CD14-positive monocyte (primary cell): ENCODE measurements around the gene TRA2B. TPM values are rescaled to one million over a fixed set of nuclear protein-coding genes. Genes with fewer than 3 reads are reported as not detected.

Experiments used
- DNase-seq, 3 donors: peaks; one replicate each; pipeline ENCODE4 v3.0.0-alpha.2; 2011 to 2022
- H2AFZ ChIP-seq: 2 replicates; pipeline ENCODE4 v1.6.0; 2012; ENCODE audit warnings: mild to moderate bottlenecking, low read depth, low read length, inconsistent platforms; ENCODE audit not compliant: insufficient read depth, poor library complexity, severe bottlenecking
- H3K27ac ChIP-seq, 2 donors: 1 replicate in 1 of 2; 2 replicates in 1 of 2; pipeline ENCODE4 v1.5.1; 2012 to 2013; ENCODE audit warnings: low read length in 2 of 2, control low read depth in 1 of 2, inconsistent platforms in 1 of 2, low read depth in 1 of 2, mild to moderate bottlenecking in 1 of 2
- H3K27me3 ChIP-seq, 2 donors: one replicate each; pipeline versions ENCODE4 v1.6.0 to v1.6.1; 2011 to 2013; ENCODE audit warnings: low read length in 2 of 2; ENCODE audit not compliant: control insufficient read depth in 2 of 2, insufficient read depth in 2 of 2
- H3K36me3 ChIP-seq, 2 donors: replicated peaks in 1 of 2; 1 replicate in 1 of 2; 2 replicates in 1 of 2; pipeline versions ENCODE4 v1.5.1 to v1.6.1; 2012 to 2013; ENCODE audit warnings: low read length in 2 of 2, control low read depth in 1 of 2, inconsistent platforms in 1 of 2, mild to moderate bottlenecking in 1 of 2; ENCODE audit not compliant: insufficient read depth in 2 of 2, control insufficient read depth in 1 of 2
- H3K4me1 ChIP-seq, 2 donors: 1 replicate in 1 of 2; 2 replicates in 1 of 2; pipeline versions ENCODE4 v1.5.1 to v1.6.1; 2012 to 2013; ENCODE audit warnings: low read length in 2 of 2, control low read depth in 1 of 2, inconsistent platforms in 1 of 2, mild to moderate bottlenecking in 1 of 2, moderate library complexity in 1 of 2; ENCODE audit not compliant: insufficient read depth in 2 of 2, control insufficient read depth in 1 of 2
- H3K4me2 ChIP-seq: replicated peaks from 2 replicates; pipeline ENCODE3; 2012; ENCODE audit warnings: low read length, moderate library complexity, mild to moderate bottlenecking; ENCODE audit not compliant: poor library complexity, severe bottlenecking; ENCODE audit errors: extremely low read depth
- H3K4me3 ChIP-seq, 3 experiments: fragments of 200-600 bp in 1 of 3; sonication (generic) in 1 of 3; replicated peaks in 1 of 3; 1 replicate in 2 of 3; 2 replicates in 1 of 3; pipeline ENCODE4 v1.5.1; 2011 to 2013; ENCODE audit warnings: low read length in 3 of 3, mild to moderate bottlenecking in 3 of 3, control low read depth in 2 of 3, low read depth in 2 of 3, inconsistent platforms in 1 of 3, moderate library complexity in 1 of 3
- H3K79me2 ChIP-seq: 2 replicates; pipeline ENCODE4 v1.6.0; 2012; ENCODE audit warnings: mild to moderate bottlenecking, control low read depth, inconsistent platforms, low read length, moderate library complexity; ENCODE audit not compliant: insufficient read depth
- H3K9ac ChIP-seq: 2 replicates; pipeline ENCODE4 v1.6.0; 2017; ENCODE audit warnings: low read length, mild to moderate bottlenecking; ENCODE audit not compliant: insufficient read depth, poor library complexity, severe bottlenecking
- H3K9me3 ChIP-seq, 2 donors: replicated peaks in 1 of 2; 1 replicate in 1 of 2; 2 replicates in 1 of 2; pipeline versions ENCODE4 v1.5.1 to v1.6.1; 2012 to 2013; ENCODE audit warnings: low read length in 2 of 2, control low read depth in 1 of 2; ENCODE audit not compliant: control insufficient read depth in 1 of 2, insufficient read depth in 1 of 2
- H4K20me1 ChIP-seq: 2 replicates; pipeline ENCODE4 v1.6.0; 2012; ENCODE audit warnings: mild to moderate bottlenecking, low read length, control low read depth, moderate library complexity; ENCODE audit not compliant: insufficient read depth
- H3K27ac Mint-ChIP-seq, 7 donors: one replicate each; pipeline ENCODE4 v1.8.0; 2020; ENCODE audit warnings: mild to moderate bottlenecking in 7 of 7, mixed read lengths in 7 of 7, moderate library complexity in 6 of 7, inconsistent platforms in 2 of 7
- H3K27me3 Mint-ChIP-seq, 3 donors: one replicate each; pipeline ENCODE4 v1.8.0; 2021 to 2022; ENCODE audit warnings: low read depth in 3 of 3, mild to moderate bottlenecking in 3 of 3, mixed read lengths in 3 of 3, moderate library complexity in 3 of 3, inconsistent platforms in 1 of 3
- H3K36me3 Mint-ChIP-seq, 2 donors: one replicate each; pipeline ENCODE4 v1.8.0; 2020; ENCODE audit warnings: mixed read lengths in 2 of 2, inconsistent platforms in 1 of 2, mild to moderate bottlenecking in 1 of 2
- H3K4me1 Mint-ChIP-seq: one replicate; pipeline ENCODE4 v1.8.0; 2020; ENCODE audit warnings: mild to moderate bottlenecking, mixed read lengths
- H3K4me3 Mint-ChIP-seq, 2 donors: one replicate each; pipeline ENCODE4 v1.8.0; 2020; ENCODE audit warnings: mild to moderate bottlenecking in 2 of 2, mixed read lengths in 2 of 2, moderate library complexity in 1 of 2
- H3K9me3 Mint-ChIP-seq, 7 donors: one replicate each; pipeline ENCODE4 v1.8.0; 2020 to 2022; ENCODE audit warnings: mixed read lengths in 7 of 7, mild to moderate bottlenecking in 6 of 7, moderate library complexity in 6 of 7, inconsistent platforms in 2 of 7
- WGBS: methylation state at CpG from one replicate; pipeline ENCODE4 v1.1.5; 2013; ENCODE audit warnings: missing lambda C conversion rate; ENCODE audit not compliant: insufficient coverage; 5-methylcytosine and 5-hydroxymethylcytosine counted together
- intact Hi-C, 2 donors: fragments of 100-400 bp; cut with micrococcal nuclease; formaldehyde crosslinking; loops; one replicate each; pipeline versions ENCODE4 v1.15.0 to v1.15.1; 2023
- polyA plus RNA-seq, 3 donors: library from polyadenylated mRNA; depleted of rRNA in 1 of 3; unstranded in 2 of 3; stranded (reverse) in 1 of 3; fragments of 300-500 nt in 2 of 3; fragments of >200 nt in 1 of 3; fragmentation: Illumina TruSeq in 2 of 3; gene quantifications; 1 replicate in 2 of 3; 2 replicates in 1 of 3; pipeline ENCODE4 v1.2.3, GENCODE V29; 2012 to 2021
- TF ChIP-seq, protein P1 (sequence below): fragments of 200-600 bp; IDR thresholded peaks from one replicate; pipeline ENCODE4 v1.8.0; 2022; ENCODE audit warnings: antibody characterized with exemption, mild to moderate bottlenecking

TRA2B gene
- polyA plus RNA-seq, 3 donors: 99.9 to 507 (median 121) TPM

DNA sequence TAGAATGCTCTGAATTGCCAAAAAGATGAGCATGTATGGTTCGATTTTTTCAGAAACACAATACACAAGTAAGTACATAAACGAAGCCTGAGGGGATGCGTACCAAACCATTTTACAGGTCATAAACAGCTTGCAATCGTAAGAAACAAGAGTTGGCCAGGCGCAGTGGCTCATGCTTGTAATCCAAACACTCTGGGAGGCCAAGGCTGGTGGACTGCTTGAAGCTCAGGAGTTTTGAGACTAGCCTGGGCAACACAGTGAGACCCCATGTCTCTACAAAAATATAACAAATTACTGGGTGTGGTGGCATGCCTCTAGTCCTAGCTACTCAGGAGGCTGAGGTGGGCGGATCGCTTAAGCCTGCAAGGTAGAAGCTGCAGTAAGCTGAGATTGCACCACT lies 13.4 kb downstream of the TRA2B start:
- H3K27ac ChIP-seq: no peak overlapping the region
- no peak overlapping the region for H3K4me3 Mint-ChIP-seq
- H3K27ac Mint-ChIP-seq: peak overlapping the region in 1 of 7 donors; percentile 13
- no peak overlapping the region for H2AFZ ChIP-seq
- H3K36me3 ChIP-seq: peaks cover 78 to 84% of the 10 kb centered on the region in 2 donors
- no peak overlapping the region for H3K4me2 ChIP-seq
- peaks cover 20 to 22% of the 10 kb centered on the region in 2 donors for H3K4me1 ChIP-seq
- no peaks in the 10 kb centered on the region for H3K27me3 Mint-ChIP-seq
- no peaks in the 10 kb centered on the region for H3K27me3 ChIP-seq
- H3K4me3 ChIP-seq: no peak overlapping the region
- H4K20me1 ChIP-seq: peaks cover 100% of the 10 kb centered on the region
- DNase-seq: no peak
- H3K4me1 Mint-ChIP-seq: peaks cover 26% of the 10 kb centered on the region
- H3K9ac ChIP-seq: no peak overlapping the region
- peaks cover 80 to 87% of the 10 kb centered on the region in 2 donors for H3K36me3 Mint-ChIP-seq
- H3K9me3 ChIP-seq: no peaks in the 10 kb centered on the region
- 100% methylated on average over 3 of the region's 7 CpGs for WGBS
- peaks cover 100% of the 10 kb centered on the region for H3K79me2 ChIP-seq
- peaks cover 0 to 2% (median 0%) of the 10 kb centered on the region in 7 donors for H3K9me3 Mint-ChIP-seq
- TF ChIP-seq, protein P1, sequence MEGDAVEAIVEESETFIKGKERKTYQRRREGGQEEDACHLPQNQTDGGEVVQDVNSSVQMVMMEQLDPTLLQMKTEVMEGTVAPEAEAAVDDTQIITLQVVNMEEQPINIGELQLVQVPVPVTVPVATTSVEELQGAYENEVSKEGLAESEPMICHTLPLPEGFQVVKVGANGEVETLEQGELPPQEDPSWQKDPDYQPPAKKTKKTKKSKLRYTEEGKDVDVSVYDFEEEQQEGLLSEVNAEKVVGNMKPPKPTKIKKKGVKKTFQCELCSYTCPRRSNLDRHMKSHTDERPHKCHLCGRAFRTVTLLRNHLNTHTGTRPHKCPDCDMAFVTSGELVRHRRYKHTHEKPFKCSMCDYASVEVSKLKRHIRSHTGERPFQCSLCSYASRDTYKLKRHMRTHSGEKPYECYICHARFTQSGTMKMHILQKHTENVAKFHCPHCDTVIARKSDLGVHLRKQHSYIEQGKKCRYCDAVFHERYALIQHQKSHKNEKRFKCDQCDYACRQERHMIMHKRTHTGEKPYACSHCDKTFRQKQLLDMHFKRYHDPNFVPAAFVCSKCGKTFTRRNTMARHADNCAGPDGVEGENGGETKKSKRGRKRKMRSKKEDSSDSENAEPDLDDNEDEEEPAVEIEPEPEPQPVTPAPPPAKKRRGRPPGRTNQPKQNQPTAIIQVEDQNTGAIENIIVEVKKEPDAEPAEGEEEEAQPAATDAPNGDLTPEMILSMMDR: no peak
- intact Hi-C loops: no loop called here

- TF ChIP-seq, protein P1: no peak
- Mint-ChIP-seq H3K36me3 (peaks cover 94 to 98% of the 10 kb centered on the region in 2 donors), H3K4me1 (no peaks in the 10 kb centered on the region), H3K27ac (peak overlapping the region in 2 of 7 donors; percentile 56 to 60), H3K4me3 (no peak overlapping the region), H3K27me3 (no peaks in the 10 kb centered on the region), H3K9me3 (peaks cover 0 to 2% (median 0%) of the 10 kb centered on the region in 7 donors)
- no peaks in the 10 kb centered on the region for H3K9me3 ChIP-seq
- peaks cover 100% of the 10 kb centered on the region for H4K20me1 ChIP-seq
- H2AFZ ChIP-seq: no peak overlapping the region
- intact Hi-C loops: no loop called here
- peaks cover 100% of the 10 kb centered on the region in 2 donors for H3K36me3 ChIP-seq
- H3K27ac ChIP-seq: no peak overlapping the region
- 100% methylated on average over 1 of the region's 4 CpGs for WGBS
- DNase-seq: no peak
- H3K4me3 ChIP-seq: no peak overlapping the region
- H3K27me3 ChIP-seq: no peaks in the 10 kb centered on the region
- H3K4me2 ChIP-seq: no peak overlapping the region
- H3K4me1 ChIP-seq: no peaks in the 10 kb centered on the region
- no peak overlapping the region for H3K9ac ChIP-seq
- peaks cover 82% of the 10 kb centered on the region for H3K79me2 ChIP-seq
Measured at GRCh38 chr3:185920184-185920583, 17.6 kb downstream of the TRA2B start.
